Measurements from ENCODE around the gene TCP10L.
A peak's percentile ranks its signal among the peaks of the same experiment; 100 is the strongest.

Gene TCP10L

DNA sequence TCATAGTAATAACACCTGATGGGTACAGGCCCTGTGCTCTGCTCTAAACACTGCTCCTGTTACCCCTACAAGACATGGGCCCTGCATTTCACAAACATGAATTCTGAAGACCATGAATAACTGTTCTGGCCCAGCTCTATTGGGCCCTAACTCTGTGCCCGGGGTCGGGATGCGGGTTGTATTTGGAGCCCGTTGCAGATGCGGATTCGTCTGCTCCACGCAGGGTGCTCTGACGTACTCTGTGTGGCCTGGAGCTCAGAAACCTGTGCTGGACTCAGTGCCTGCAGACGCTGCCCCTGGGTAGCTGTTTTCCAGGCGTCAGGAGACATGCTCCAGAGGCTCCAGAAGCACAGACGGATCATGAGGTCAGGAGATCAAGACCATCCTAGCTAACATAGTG is 10.1 kb upstream of the TCP10L start:
- no peaks in the 10 kb centered on the region for H3K9me3 ChIP-seq (ENCODE audit: control insufficient read depth, low read length)
- no peak overlapping the region for H4K91ac ChIP-seq (ENCODE audit: low read length)
- H3K4ac ChIP-seq (ENCODE audit: low read depth in 1 of 2, low read length in 2 of 2) = no peak overlapping the region
- H2AFZ ChIP-seq (ENCODE audit: low read depth, low read length) = no peak overlapping the region
- no peak overlapping the region for H2AK5ac ChIP-seq (ENCODE audit: low read length, severe bottlenecking)
- H3K18ac ChIP-seq (ENCODE audit: low read depth in 1 of 2, low read length in 2 of 2) = no peak overlapping the region
- H3K23ac ChIP-seq (ENCODE audit: low read length in 2 of 2) = no peak overlapping the region
- DNase-seq = no peak
- no peak overlapping the region for H3K4me3 ChIP-seq (ENCODE audit: insufficient read depth in 1 of 2, low read depth in 1 of 2, low read length in 2 of 2)
- no peak overlapping the region for H2BK12ac ChIP-seq (ENCODE audit: low read length in 2 of 2)
- no peak overlapping the region for H2BK5ac ChIP-seq (ENCODE audit: low read depth, low read length, poor library complexity, severe bottlenecking)
- H3K27me3 ChIP-seq (ENCODE audit: control insufficient read depth in 1 of 2, insufficient read depth in 1 of 2, low read length in 2 of 2) = no peaks in the 10 kb centered on the region
- H3K9ac ChIP-seq (ENCODE audit: low read length) = no peak overlapping the region
- WGBS = 94% methylated on average over 11 of the region's 11 CpGs
- peaks cover 7 to 18% of the 10 kb centered on the region in 2 experiments for H3K36me3 ChIP-seq (ENCODE audit: control insufficient read depth in 1 of 2, insufficient read depth in 2 of 2, low read depth in 1 of 2, low read length in 2 of 2)
- H4K8ac ChIP-seq (ENCODE audit: low read length) = no peak overlapping the region
- no peak overlapping the region for H2BK120ac ChIP-seq (ENCODE audit: low read depth, low read length)
- H3K79me1 ChIP-seq (replicated peaks; ENCODE audit: low read length, poor library complexity, severe bottlenecking) = peaks cover 3% of the 10 kb centered on the region
- peaks cover 10% of the 10 kb centered on the region for H3K4me1 ChIP-seq (ENCODE audit: control insufficient read depth, insufficient read depth, low read depth, low read length)
- H3K14ac ChIP-seq (ENCODE audit: low read length in 2 of 2) = no peak overlapping the region
- H2BK15ac ChIP-seq (ENCODE audit: low read depth, poor library complexity, severe bottlenecking) = no peak overlapping the region
- H3K27ac ChIP-seq (ENCODE audit: low read length, poor library complexity, severe bottlenecking) = no peak overlapping the region
- H3K4me2 ChIP-seq (ENCODE audit: low read length, poor library complexity, severe bottlenecking) = no peak overlapping the region

DNA sequence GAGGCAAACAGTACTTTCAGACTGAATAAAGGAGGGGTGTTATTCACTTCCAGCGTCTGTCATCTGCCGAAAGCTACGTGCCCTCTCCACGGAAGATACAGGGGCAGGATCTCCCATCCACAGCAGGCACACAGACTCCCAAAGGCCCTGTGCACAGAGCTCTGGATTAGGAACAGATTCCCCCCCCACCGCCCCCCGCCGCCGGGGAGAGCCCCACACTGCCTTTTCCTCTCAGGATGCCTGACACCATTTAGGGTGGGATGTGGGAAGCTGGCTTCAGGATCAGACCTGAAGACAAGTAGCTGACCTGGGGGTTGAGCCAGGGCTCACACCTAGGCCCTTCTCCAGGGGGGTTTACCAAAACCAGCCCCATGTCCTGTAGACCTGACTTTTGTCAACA is 8.4 kb upstream of the TCP10L start:
- Histone ChIP-seq H4K91ac (ENCODE audit: low read length) (no peak overlapping the region), H3K14ac (ENCODE audit: low read length in 2 of 2) (no peak overlapping the region), H2BK120ac (ENCODE audit: low read depth, low read length) (no peak overlapping the region), H3K79me1 (replicated peaks; ENCODE audit: low read length, poor library complexity, severe bottlenecking) (no peaks in the 10 kb centered on the region), H3K27me3 (ENCODE audit: control insufficient read depth in 1 of 2, insufficient read depth in 1 of 2, low read length in 2 of 2) (no peaks in the 10 kb centered on the region), H3K36me3 (ENCODE audit: control insufficient read depth in 1 of 2, insufficient read depth in 2 of 2, low read depth in 1 of 2, low read length in 2 of 2) (peaks cover 0 to under 1% of the 10 kb centered on the region in 2 experiments), H3K9me3 (ENCODE audit: control insufficient read depth, low read length) (no peaks in the 10 kb centered on the region), H2BK5ac (ENCODE audit: low read depth, low read length, poor library complexity, severe bottlenecking) (no peak overlapping the region), H3K4me1 (ENCODE audit: control insufficient read depth, insufficient read depth, low read depth, low read length) (peaks cover 5% of the 10 kb centered on the region), H2AFZ (ENCODE audit: low read depth, low read length) (no peak overlapping the region), H3K4ac (ENCODE audit: low read depth in 1 of 2, low read length in 2 of 2) (no peak overlapping the region), H3K23ac (ENCODE audit: low read length in 2 of 2) (no peak overlapping the region), H3K4me2 (ENCODE audit: low read length, poor library complexity, severe bottlenecking) (no peak overlapping the region), H2BK15ac (ENCODE audit: low read depth, poor library complexity, severe bottlenecking) (no peak overlapping the region), H3K27ac (ENCODE audit: low read length, poor library complexity, severe bottlenecking) (no peak overlapping the region), H4K8ac (ENCODE audit: low read length) (no peak overlapping the region), H3K18ac (ENCODE audit: low read depth in 1 of 2, low read length in 2 of 2) (no peak overlapping the region), H2BK12ac (ENCODE audit: low read length in 2 of 2) (no peak overlapping the region), H3K9ac (ENCODE audit: low read length) (no peak overlapping the region), H3K4me3 (ENCODE audit: insufficient read depth in 1 of 2, low read depth in 1 of 2, low read length in 2 of 2) (no peak overlapping the region), H2AK5ac (ENCODE audit: low read length, severe bottlenecking) (no peak overlapping the region)
- no peak for DNase-seq
- WGBS = 96% methylated on average over 7 of the region's 8 CpGs

DNA sequence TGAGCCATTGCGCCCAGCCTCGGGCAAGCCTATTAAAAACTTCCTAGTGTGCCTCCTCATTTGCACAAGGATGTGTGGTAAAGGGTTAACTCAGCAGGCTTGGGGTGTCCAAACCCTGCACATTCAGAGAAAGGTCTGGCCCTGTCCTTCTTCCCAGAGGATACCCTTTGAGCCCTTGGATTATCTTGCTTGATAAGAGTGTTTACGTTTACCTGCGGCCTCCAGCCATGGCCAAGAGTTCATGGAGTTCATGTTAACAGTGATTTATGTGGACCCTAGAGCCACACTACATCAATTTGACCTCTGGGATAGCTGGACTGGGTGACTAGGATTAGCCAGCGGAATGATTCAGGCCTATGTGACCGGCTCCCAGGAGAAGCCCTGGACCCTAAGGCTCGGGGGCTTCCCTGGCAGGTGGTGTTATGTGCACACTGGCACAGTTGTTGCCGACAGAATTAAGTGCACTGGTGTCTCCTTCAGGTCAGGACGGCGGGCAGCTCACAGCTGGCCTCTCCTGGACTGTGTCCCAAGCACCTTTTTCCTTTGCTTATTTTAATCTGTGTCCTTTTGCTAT is 7.7 kb upstream of the TCP10L start:
- Histone ChIP-seq H3K18ac (ENCODE audit: low read depth in 1 of 2, low read length in 2 of 2) (no peak overlapping the region), H2AK5ac (ENCODE audit: low read length, severe bottlenecking) (no peak overlapping the region), H2BK12ac (ENCODE audit: low read length in 2 of 2) (no peak overlapping the region), H3K4me2 (ENCODE audit: low read length, poor library complexity, severe bottlenecking) (no peak overlapping the region), H3K9me3 (ENCODE audit: control insufficient read depth, low read length) (no peaks in the 10 kb centered on the region), H3K9ac (ENCODE audit: low read length) (no peak overlapping the region), H4K91ac (ENCODE audit: low read length) (no peak overlapping the region), H3K4me3 (ENCODE audit: insufficient read depth in 1 of 2, low read depth in 1 of 2, low read length in 2 of 2) (no peak overlapping the region), H3K36me3 (ENCODE audit: control insufficient read depth in 1 of 2, insufficient read depth in 2 of 2, low read depth in 1 of 2, low read length in 2 of 2) (no peaks in the 10 kb centered on the region), H3K4me1 (ENCODE audit: control insufficient read depth, insufficient read depth, low read depth, low read length) (peaks cover 5% of the 10 kb centered on the region), H4K8ac (ENCODE audit: low read length) (no peak overlapping the region), H2BK120ac (ENCODE audit: low read depth, low read length) (no peak overlapping the region), H2AFZ (ENCODE audit: low read depth, low read length) (no peak overlapping the region), H3K4ac (ENCODE audit: low read depth in 1 of 2, low read length in 2 of 2) (no peak overlapping the region), H3K27ac (ENCODE audit: low read length, poor library complexity, severe bottlenecking) (no peak overlapping the region), H3K27me3 (ENCODE audit: control insufficient read depth in 1 of 2, insufficient read depth in 1 of 2, low read length in 2 of 2) (no peaks in the 10 kb centered on the region), H2BK5ac (ENCODE audit: low read depth, low read length, poor library complexity, severe bottlenecking) (no peak overlapping the region), H3K79me1 (replicated peaks; ENCODE audit: low read length, poor library complexity, severe bottlenecking) (no peaks in the 10 kb centered on the region), H3K14ac (ENCODE audit: low read length in 2 of 2) (no peak overlapping the region), H3K23ac (ENCODE audit: low read length in 2 of 2) (peak overlapping the region in 1 of 2 experiments; percentile 64), H2BK15ac (ENCODE audit: low read depth, poor library complexity, severe bottlenecking) (no peak overlapping the region)
- no peak for DNase-seq
- WGBS = 80% methylated on average over 10 of the region's 10 CpGs

DNA sequence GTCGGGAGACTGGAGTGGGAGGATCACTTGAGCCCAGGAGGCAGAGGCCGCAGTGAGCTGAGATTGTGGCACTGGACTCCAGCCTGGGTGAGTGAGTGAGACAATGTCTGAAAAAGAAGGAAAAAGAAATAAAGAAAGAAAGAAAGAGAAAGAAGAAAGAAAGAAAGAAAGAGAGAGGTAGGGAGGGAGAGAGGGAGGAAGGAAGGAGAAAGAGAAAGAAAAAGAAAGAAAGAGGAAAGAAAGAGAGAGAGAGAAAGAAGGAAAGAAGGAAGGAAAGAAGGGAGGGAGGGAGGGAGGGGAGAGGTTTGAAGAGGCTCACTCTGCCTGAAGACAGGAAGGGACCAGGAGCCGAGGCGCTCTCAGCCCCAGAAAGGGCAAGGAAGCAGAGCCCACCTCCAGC is 4.8 kb upstream of the TCP10L start:
- Histone ChIP-seq H3K79me1 (replicated peaks; ENCODE audit: low read length, poor library complexity, severe bottlenecking) (no peaks in the 10 kb centered on the region), H3K27ac (ENCODE audit: low read length, poor library complexity, severe bottlenecking) (no peak overlapping the region), H3K4me1 (ENCODE audit: control insufficient read depth, insufficient read depth, low read depth, low read length) (peaks cover 1% of the 10 kb centered on the region), H4K91ac (ENCODE audit: low read length) (no peak overlapping the region), H2BK120ac (ENCODE audit: low read depth, low read length) (no peak overlapping the region), H3K14ac (ENCODE audit: low read length in 2 of 2) (no peak overlapping the region), H3K23ac (ENCODE audit: low read length in 2 of 2) (no peak overlapping the region), H3K9me3 (ENCODE audit: control insufficient read depth, low read length) (no peaks in the 10 kb centered on the region), H2AFZ (ENCODE audit: low read depth, low read length) (no peak overlapping the region), H3K36me3 (ENCODE audit: control insufficient read depth in 1 of 2, insufficient read depth in 2 of 2, low read depth in 1 of 2, low read length in 2 of 2) (no peaks in the 10 kb centered on the region), H3K27me3 (ENCODE audit: control insufficient read depth in 1 of 2, insufficient read depth in 1 of 2, low read length in 2 of 2) (peaks cover 18 to 19% of the 10 kb centered on the region in 2 experiments), H2BK12ac (ENCODE audit: low read length in 2 of 2) (no peak overlapping the region), H3K18ac (ENCODE audit: low read depth in 1 of 2, low read length in 2 of 2) (no peak overlapping the region), H3K9ac (ENCODE audit: low read length) (no peak overlapping the region), H3K4me2 (ENCODE audit: low read length, poor library complexity, severe bottlenecking) (no peak overlapping the region), H2BK15ac (ENCODE audit: low read depth, poor library complexity, severe bottlenecking) (no peak overlapping the region), H3K4ac (ENCODE audit: low read depth in 1 of 2, low read length in 2 of 2) (no peak overlapping the region), H2BK5ac (ENCODE audit: low read depth, low read length, poor library complexity, severe bottlenecking) (no peak overlapping the region), H4K8ac (ENCODE audit: low read length) (no peak overlapping the region), H2AK5ac (ENCODE audit: low read length, severe bottlenecking) (no peak overlapping the region), H3K4me3 (ENCODE audit: insufficient read depth in 1 of 2, low read depth in 1 of 2, low read length in 2 of 2) (no peak overlapping the region)
- 83% methylated on average over 4 of the region's 4 CpGs for WGBS
- no peak for DNase-seq
